SIG-M5 (cell line): ENCODE results near the gene TRAPPC12.

ENCODE experiments used
- DNase-seq: peaks from one replicate; lab custom pipeline; 2025; lab: John Stamatoyannopoulos, UW

TRAPPC12 gene

DNA sequence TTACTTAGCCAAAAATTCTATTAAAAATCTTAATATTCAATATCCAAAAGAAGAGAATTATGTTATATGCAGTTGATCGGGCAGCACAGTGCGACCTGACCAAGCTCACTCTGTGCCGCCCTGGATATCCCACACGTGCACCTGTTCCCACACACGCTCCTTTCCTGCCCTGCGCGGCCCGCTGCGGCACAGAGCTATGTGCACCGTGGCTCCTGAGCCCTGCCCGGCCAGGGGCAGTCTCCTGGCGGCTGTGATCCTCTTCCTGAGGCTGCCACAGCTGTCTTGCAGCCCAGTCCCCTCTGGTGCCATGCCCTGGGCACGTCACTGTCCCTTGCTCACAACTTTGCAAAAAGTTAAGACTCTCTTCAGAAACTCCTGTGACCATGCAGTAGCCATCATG, 29.3 kb downstream of the TRAPPC12 start:
- no peak for DNase-seq

DNA sequence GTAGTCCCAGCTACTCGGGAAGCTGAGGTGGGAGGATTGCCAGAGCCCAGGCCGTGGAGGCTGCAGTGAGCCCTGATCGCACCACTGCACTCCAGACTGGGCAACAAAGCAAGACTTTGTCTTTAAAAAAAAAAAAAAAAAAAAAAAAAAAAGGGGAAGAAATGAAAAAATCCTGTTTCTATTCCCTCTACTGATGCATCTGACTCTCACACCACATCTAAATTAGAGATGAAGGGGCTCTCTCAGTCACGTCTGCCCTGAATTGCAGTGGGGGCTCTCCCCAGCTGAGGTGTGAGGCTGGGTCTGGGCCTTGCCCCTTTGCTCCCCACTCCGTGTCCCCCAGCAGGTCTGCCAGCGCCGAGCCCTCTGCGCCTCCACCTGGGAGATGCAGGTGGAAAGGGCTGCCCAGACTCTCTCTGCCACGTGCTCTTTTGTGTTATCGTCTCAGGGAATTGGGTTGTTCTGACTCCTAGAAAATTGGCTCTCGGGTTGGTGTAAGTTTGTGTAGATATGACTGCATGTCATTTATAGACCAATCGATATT, 30.2 kb downstream of the TRAPPC12 start:
- no peak for DNase-seq

DNA sequence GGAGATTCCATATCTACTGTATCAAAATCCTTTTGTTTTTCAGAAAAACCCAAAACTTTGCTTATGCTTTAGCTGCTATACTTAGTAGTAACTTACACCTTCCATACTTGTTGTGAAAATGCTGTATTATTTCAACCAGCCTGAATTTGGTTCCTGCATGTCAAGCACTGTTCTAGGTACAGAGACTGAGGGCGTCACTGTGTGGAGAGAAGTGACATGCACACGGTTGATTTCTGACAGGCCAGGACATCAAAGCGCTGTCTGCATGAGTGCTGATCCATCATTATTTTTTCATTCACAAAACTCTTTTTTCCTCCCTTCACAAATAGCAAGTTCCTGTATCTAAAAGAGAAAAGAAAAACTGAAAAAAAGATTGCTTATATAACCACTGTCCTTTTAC, 31.6 kb downstream of the TRAPPC12 start:
- no peak for DNase-seq

DNA sequence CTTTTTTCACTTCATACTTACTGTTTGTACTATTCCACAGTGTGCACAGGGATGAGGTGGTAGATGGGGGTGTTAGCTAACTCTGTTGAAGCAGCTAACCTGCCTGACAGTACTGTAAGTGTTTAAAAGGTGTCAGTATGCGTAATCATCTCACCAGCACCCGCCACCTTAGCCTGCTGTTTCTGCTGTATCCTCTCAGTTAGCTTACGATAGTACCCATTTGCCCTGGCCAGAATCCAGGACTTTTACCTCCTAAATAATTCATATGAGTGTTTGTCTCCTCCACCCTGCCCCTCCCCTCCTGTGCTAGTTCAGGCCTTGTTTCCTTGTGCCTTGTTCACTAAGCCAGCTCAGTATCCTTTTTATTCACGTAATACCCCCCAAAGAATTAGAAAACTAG, 34.2 kb downstream of the TRAPPC12 start:
- no peak for DNase-seq

DNA sequence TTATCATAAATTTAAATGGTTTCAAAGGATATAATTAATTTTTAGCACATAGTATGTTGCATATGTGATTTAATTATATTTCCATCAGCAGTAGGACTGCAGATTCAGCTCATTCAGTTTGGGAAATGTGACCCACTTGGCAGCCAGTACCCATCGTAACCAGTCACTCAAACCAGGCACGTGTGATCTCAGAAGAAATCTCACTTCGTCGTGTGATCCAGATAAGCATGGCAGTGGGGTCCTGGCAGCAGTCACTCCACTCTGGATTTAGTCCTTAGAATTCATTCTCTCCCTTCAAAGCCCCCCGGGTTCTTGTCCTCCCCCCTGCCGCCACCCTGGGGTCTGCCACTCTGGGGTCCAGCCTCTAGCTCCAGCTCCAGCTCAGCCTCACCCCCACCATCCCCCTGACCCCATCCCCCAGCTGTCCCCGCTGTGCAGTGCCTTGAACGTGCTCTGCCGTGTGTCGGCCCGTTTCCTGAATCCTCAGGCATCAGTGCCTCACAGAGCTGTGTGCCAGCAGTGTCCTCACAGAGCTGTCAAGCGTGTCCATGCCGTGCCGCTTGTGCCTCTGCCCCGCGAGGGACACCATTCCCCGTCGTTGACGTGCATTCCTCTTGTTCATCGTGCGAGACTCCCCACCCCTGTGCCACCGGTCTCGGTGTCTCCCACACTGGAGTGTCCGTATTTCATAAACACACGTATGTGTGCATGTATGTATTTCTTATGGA, 34.8 kb downstream of the TRAPPC12 start:
- no peak for DNase-seq

DNA sequence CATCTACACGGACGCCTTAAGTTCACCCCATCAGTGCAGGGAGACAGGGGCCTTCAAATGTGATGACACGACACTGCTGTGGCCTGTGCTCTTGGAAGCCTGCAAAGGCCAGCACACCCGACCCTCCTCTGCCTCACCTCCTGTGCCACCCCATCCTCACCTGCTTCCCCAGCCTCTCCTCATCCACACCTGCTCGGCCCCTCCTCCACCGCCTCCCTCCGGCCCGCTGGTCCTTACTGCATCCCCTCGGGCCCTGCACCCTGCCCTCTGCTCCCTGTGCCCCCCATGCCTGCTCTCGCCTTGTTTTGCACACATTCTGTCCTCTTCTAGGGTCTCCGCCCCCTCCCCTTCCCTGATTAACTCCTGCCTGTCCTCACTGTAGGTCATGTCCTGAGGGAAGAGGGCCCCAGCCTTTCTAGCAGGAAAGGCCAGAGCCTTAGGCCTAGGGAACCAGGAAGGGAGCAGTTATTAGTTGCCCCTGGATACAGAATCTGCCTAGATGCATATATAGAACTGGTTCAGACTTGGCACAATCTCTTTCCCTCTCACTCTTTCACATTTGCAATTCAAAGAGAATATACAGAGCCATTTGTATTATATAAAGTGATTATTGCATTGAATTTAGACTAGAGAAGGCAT, 39.4 kb downstream of the TRAPPC12 start:
- DNase-seq = no peak

DNA sequence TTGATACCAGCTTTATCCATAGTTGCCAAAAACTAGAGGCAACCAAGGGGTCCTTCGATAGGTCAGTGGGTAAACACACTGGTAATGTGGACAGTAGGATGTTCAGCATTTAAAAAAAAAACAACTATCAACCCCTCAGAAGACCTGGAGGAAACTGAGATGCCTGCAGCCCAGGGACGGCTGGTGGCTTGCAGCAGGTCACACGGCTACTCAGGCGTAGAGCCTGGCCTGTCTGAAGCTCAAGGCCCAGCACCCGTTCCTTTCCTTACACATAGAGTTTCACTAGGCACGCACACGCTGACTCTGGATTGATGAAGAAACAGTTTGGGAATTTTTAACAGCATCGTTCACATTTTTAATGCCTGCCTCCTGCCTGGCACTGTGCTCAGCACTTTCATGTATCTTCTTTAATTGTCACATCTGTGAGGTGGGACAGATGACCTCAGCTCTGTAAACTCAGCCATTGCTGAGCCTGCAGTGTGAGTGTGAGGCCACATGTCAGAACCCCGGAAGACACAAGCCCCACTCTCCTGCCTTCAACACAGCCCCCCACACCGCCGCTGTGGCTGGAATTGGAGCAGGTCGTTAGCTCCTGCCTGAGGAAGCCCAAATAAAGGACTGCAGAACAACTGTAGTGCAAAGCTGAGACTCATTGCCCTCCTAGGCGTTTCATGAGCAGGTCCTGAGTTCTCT, 40.7 kb downstream of the TRAPPC12 start:
- no peak for DNase-seq

DNA sequence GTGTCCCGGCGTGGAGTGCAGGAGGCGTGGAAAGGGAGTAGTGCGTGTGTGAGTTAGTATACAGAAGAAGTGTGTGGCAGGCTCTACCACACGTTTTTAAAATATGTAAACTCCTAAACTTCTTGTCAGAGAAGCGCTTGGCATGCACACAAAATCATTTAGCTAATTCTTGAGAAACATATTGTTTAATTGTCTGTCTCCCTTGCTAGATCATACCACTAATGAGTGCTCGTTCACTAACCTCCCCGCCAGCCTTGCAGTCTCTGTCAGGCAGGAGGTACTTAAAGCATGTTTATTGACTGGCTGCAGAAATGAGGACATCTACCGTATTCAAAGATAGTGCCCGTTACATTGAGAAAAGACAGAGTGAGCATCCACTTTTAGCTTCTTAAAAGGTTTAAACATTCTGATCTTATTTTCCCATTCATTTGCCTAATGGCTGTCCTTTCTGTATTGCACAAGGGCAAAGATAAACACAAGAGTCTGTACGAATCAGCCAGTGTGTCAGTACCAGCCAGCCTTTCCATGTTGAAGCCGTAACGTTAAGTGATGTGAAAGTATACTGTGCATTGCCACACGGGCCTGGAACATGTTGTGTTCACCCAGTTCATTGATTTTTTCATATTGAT, 41.4 kb downstream of the TRAPPC12 start:
- DNase-seq = no peak

DNA sequence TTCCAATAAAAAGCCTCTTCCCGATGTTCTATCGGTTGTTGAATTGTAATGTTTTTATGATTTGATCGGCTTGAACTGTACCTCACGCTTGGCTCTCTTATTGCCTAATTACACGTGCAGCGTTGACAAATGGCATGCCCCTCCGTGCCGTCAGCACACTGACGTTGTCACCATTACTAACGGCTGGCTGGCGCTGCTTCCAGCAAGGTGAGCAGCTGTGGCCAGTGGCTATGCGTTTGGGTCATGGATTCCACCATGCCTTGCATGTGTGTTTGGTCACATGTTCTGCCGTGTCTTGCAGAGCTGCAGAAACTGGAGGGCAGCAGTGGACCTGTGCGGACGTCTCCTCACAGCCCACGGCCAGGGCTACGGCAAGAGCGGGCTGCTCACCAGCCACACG, 42.1 kb downstream of the TRAPPC12 start:
- DNase-seq = no peak

DNA sequence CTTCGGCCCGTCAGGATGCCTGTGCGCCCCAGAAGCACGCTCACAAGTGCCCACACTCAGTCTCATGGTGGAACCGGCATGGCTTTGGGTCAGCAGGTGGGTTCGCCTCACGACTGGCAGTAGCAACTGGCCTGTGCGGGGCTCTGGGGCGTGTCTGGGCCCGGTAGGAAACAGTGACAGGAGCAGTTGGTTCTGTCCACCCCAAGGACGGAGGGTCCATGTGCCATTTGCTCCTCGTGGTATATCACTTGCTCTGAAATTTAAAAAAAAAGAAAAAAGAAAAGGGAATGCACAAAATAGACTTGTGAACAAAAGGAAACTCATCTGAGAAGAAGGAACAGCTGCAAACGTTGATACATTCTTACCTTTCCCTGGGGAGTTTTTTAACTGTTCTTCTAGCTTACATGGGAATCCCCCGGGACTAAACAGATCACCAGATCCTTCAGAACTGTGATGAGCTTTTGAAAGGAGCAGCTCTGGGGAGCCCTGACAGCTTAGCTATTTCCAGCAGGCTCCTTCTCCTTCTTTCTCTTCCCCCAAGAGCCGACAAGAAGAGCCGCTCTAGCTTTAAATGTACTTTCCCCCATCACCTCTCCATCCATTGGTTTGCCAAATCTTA, 42.8 kb downstream of the TRAPPC12 start:
- DNase-seq = no peak

DNA sequence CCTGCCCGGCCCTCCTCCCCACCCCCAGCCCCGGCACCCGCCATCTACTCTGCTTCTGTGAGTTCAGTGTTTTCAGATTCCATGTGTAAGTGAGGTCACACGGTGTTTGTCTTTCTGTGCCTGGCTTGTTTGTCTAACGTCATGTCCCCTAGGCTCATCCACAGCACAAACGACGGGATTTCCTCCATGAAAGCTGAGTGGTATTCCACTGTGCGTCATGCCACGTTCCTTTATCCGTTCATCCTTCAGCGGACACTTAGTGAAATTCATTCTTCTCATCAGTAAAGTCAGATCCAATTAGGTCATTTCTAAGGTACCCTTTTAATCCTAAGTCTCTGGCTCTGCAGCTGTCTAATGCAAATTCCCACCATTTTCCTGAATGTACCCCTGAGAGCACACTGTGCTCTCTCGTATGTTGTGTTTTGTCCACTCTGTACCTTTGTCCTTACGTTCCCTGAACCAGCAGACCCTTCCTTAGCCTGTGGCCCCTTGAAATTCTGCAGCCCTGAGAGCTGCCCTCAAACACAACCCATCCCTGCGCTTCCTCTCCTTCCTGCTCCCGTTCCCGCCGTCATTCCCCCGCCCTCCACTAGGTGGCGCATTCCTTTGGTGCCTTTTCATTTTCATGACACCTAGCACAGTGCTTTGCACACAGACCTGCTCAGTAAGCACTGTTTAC, 44.1 kb downstream of the TRAPPC12 start:
- no peak for DNase-seq

DNA sequence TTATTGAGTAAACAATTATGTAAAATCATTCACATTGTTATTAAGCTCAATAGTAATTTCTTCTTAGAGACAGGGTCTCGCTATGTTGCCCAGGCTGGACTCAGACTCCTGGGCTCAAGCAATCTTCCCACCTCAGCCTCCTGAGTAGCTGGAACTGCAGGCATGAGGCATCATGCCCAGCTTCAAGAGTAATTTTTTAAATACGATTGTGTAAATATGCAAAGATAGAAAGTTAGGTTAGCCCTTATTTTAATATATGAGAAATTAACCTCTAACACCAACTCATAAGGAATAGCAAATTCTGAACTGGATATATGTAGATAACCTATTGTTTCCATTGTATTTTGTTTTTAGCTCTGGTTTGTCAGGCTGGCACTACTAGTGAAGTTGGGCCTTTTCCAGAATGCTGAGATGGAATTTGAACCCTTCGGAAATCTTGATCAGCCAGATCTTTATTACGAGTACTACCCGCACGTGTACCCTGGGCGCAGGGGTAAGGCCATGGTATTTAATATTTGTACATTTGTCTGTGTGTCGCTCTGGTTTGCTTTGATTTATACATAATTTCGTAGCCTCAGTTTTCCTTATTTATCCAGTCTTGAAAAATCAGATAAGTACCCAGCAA, 44.8 kb downstream of the TRAPPC12 start:
- DNase-seq = no peak

DNA sequence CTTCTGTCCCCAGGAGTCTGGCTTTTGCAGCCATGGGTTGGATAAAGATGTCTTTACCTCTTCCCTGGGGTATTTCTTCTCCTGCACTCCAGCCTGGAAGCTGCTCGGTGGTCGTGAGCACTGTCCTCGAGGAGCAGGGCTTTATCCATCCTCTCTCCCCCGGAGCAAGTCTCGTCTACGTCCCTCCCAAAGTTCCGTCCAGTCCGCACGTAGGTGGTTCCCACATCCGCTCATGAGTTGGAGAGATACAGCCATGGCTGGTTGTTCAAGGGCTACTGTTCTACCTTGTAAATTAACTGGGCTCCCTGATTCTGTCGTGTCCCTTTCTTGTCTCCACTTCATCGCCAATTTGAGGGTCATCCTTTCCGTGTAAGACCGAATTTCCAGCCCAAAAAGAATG, 47.1 kb downstream of the TRAPPC12 start:
- DNase-seq = no peak

DNA sequence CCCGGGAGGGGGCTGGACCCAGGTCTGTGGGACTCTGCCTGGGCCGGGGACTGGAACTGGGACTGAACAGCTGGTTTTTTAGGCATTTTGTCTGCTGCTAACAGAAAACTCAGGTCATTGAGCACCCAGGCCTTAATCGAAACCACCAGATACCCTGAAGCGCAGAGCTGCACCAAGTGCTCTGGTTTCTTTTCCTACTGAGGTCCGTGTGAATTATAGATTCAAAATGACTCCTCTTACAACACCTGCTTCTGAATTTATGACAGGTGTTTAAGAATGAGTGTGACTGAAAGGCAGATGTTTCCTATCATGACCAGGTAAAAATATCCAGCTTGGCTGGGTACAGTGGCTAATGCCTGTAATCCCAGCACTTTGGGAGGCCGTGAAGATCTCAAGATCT, 47.8 kb downstream of the TRAPPC12 start:
- DNase-seq = no peak

DNA sequence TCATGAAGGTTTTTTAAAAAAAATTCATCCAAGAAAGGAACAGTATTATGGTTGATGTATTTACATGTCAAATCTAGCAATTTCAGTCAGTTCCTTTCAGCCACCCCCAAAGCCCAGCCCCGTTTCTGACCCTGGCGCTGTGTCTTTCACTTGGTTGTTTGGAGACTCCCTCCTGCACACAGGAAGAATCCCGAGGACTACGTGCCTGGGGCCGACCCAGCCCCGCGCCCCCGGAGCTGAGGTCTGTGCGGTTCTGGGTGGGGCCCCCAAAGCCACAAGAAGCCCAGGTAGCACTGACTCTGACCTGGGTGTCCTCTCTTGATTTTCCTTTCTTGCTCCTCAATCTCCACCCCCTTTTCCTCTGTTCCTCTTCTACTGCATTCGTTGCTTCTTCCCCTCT, 49.1 kb downstream of the TRAPPC12 start:
- DNase-seq = no peak

DNA sequence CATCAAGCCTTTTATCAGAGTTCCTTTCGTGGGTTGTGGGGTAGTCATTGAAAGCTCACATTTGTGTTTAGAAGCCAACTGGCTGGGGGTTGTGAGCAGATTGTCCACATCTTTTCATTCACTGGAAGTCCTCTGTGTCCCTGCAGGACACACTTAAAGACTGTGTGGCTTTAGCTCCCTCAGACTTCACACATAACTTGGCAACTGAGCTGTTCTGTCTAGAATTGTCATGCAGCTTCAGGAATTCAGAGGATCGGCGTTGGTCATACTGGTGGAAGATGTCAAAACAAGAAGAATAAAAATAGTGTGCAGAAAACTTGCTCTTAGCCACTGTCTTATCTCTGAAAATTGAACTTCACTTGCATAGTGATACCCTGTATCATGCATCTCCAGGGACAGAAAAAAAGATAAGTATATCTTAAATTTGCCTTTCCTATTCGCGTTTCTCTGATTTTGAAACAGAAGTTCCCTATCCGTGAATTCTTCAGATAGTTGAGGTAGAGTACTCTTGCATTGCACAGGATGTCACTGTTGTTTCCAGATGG, 49.6 kb downstream of the TRAPPC12 start:
- DNase-seq = no peak

DNA sequence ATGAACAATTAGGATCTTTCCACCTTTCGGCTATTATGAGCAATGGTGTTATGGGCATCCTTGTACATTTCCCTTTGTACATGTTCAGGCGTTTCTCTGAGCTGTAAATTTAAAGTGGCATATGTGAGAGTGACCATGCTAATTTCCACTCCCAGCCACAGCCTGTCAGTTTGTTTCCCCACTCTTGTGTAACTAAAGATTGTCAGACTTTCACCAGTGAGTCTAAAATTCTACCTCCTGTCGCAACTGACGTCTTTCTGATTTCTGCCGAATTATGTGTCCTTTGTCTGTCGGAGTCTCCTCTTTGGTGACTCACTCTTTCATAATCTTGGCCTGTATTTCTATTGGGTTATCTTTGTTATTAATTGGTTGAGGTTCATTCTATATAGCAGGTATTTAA, 50.7 kb downstream of the TRAPPC12 start:
- DNase-seq = peak; percentile 77

DNA sequence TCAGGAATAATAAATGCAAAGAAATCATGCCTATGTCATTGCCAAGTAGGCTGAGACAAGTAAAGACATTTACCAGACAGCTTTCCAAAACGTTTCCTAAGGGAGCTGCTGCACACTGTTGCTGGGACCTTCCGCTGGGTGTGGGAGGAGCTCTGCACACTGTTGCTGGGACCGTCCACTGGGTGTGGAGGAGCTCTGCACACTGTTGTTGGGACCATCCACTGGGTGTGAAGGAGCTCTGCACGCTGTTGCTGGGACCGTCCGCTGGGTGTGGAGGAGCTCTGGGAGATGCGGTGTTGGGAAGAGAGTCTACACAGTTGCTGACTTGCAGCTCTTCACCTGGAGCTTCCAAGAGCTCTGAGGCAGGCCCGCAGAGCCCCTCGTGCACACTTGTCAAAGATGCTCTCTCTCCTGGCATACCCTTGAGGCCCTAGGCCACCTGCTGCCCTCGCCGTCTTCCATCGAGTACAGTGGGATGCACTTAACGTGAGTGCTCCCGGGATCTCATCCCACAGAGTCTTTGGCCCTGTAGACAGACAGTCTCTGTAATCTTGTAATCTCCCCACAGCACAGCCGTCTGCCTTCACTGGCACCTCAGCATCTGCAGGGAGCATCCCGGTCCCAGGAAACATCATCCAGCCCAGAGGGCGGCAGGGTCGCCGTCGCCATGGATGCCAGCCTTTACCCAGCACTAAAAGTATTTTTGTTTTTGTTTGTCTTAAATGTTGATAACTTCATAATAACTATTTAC, 51.4 kb downstream of the TRAPPC12 start:
- no peak for DNase-seq

DNA sequence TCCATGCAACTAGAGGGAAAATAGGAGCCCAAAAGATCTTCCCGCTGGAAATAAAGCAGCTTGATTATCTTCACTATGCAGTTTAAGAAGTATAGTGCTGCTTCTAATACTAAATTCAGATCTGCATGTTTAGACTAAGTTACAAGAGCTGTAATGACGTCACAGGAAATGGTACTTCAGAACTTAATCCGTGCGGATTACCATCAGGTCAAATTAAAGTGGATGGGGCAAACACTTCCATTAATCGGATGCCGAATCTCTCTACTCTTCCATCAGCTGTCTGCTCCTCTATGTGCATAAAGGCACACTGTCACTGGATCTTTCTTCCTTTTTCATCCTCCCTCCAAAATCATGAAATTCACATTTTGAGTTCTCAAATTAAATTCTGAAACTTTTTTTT, 52.6 kb downstream of the TRAPPC12 start:
- DNase-seq = no peak

DNA sequence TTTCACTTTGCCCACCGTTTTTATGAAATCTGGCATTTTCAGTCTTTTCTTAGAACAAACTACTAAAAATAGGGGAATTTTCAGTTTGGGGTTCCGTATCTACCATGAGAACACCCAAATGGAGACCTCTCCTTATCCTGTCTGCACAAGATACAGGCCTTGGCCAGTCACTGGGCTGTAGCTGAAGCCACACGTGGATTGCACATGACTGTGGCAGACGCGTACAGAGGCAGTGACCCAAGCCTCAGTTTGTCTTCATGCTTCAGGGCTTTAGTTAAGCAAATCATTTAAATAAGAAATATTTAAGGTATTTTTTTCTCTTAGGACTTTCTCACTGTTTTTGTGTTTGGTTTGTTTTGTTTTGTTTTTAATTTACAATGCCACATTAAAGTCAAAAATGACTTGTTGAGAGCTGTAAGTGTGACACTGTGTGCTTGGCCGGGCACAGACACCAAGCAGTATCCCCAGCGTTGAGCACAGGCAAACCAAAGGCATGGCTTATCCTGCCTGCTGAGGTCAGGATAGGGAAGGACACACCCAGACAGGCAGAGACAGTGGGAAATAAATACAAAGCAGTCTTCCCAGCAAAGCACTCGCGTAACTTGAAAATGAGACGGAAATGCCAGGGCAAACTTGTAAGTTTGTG, 53.3 kb downstream of the TRAPPC12 start:
- no peak for DNase-seq
